ENCODE measurements around the gene TAF1C. TPM values are rescaled to one million over a fixed set of nuclear protein-coding genes. Genes with fewer than 3 reads are reported as not detected.
"Not testable (repeated sequence)": the region's sequence is repeated elsewhere in the genome, so short reads cannot be mapped to it uniquely, and the experiment has no call there.

TAF1C gene
- total and polyA plus RNA-seq, 11 donors, result 16.3 to 34.4 (median 22.3) TPM

DNA sequence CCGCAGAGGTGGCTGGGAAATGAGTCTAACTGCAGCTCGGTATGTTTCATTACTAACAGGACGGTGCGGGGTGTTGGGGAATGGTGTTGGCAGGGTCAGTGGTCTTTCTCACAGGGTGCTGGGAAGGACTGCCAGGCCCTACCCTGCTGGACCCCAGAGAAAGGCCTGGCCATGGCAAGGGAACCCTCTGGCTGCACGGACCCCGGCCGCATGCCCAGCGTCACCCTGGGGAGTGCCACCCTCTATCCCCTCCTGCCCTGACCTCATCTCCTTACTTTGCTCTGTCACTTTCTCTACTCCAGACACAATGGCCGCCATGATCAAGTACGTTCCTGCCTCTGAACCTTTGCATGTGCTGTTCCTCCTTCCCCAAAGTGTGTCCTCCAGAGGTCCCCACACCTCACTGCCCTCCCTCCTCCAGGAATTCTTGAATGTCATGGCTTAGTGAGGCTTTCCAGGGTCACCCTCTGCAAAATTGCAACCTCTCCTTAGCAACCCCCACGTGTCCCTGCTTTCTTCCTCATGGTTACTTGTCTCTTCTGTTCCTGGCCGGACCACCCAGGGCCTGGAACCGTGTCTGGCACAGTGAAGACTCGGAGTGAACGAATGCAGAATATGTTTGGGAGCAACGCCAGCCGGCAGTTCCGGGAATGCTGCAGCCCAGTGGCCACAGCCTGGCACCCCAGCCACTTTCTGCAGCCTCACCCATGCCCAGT is 19.3 kb upstream of the TAF1C start:
- no peak overlapping the region for H3K27ac ChIP-seq
- intact Hi-C loops (cut with DNase I), result no loop called here
- H3K27me3 ChIP-seq, result no peaks in the 10 kb centered on the region
- WGBS, 4 donors, result 83 to 89% (median 87%) methylated on average over 18 of the region's 18 CpGs
- DNase-seq (no peak), ATAC-seq (peak in 1 of 4 donors; percentile 27)
- no peaks in the 10 kb centered on the region for H3K4me1 ChIP-seq
- H3K36me3 ChIP-seq, result no peaks in the 10 kb centered on the region
- TF ChIP-seq, protein P1, sequence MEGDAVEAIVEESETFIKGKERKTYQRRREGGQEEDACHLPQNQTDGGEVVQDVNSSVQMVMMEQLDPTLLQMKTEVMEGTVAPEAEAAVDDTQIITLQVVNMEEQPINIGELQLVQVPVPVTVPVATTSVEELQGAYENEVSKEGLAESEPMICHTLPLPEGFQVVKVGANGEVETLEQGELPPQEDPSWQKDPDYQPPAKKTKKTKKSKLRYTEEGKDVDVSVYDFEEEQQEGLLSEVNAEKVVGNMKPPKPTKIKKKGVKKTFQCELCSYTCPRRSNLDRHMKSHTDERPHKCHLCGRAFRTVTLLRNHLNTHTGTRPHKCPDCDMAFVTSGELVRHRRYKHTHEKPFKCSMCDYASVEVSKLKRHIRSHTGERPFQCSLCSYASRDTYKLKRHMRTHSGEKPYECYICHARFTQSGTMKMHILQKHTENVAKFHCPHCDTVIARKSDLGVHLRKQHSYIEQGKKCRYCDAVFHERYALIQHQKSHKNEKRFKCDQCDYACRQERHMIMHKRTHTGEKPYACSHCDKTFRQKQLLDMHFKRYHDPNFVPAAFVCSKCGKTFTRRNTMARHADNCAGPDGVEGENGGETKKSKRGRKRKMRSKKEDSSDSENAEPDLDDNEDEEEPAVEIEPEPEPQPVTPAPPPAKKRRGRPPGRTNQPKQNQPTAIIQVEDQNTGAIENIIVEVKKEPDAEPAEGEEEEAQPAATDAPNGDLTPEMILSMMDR (IDR thresholded peaks at IDR 0.05), result no peak
- no peak for TF ChIP-seq POLR2A (IDR thresholded peaks at IDR 0.05)
- no peak overlapping the region for H3K4me3 ChIP-seq
- H3K9me3 ChIP-seq, result no peaks in the 10 kb centered on the region

DNA sequence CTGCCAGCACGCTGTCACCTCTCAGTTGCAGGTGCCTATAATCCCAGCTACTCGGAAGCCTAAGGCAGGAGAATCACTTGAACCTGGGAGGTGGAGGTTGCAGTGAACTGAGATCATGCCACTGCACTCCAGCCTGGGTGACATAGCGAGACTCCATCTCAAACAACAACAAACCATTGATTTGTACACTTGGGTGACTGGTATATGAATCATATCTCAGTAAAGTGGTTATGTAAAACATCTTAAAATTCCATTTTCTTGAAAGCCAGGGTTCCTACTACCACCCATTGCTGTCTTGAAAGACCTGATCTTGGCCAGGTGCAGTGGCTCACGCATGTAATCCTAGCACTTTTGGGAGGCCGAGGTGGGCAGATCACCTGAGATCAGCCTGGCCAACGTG is 18.3 kb upstream of the TAF1C start:
- H3K27me3 ChIP-seq; ATAC-seq; H3K27ac ChIP-seq; intact Hi-C loops (cut with DNase I); H3K9me3 ChIP-seq; DNase-seq; H3K4me3 ChIP-seq; H3K4me1 ChIP-seq; H3K36me3 ChIP-seq: not testable (repeated sequence)
- 93 to 96% (median 94%) methylated on average over 6 of the region's 6 CpGs for WGBS, 4 donors

DNA sequence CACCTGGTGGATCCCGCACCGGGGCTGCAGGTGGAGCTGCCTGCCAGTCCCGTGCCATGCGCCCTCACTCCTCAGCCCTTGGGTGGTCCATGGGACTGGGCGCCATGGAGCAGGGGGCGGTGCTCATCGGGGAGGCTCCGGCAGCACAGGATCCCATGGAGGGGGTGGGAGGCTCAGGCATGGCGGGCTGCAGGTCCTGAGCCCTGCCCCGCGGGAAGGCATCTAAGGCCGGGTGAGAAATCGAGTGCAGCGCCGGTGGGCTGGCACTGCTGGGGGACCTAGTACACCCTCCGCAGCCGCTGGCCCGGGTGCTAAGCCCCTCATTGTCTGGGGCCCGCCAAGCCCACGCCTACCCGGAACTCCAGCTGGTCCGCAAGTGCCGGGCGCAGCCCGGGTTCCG is 17.7 kb upstream of the TAF1C start:
- DNase-seq; H3K27me3 ChIP-seq; H3K4me3 ChIP-seq; H3K27ac ChIP-seq; H3K4me1 ChIP-seq; ATAC-seq; intact Hi-C loops (cut with DNase I); H3K36me3 ChIP-seq; H3K9me3 ChIP-seq: not testable (repeated sequence)
- 67 to 97% (median 93%) methylated on average over 6 to 26 of the region's 26 CpGs for WGBS, 4 donors

DNA sequence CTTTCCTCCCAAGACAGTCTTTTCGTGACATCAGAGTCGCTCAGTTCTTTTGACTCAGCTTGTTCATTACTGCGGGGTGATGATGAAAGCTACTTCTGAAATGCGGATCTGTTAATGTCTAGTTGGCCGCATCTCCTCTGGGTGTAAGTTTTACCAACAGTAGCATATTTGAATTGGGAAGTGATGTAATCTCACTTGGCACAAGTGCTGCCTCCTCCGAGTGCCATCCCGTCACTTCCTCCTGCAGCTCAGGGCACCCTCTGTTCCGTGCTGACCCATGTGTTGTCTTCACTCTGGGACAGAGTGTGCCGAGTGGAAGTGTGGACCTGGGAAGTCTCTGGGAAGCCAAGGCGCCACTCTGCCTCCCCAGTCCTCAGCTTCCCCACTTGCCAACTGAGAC is 13.0 kb upstream of the TAF1C start:
- ATAC-seq, result peak; percentile 67 to 83 (median 76)

DNA sequence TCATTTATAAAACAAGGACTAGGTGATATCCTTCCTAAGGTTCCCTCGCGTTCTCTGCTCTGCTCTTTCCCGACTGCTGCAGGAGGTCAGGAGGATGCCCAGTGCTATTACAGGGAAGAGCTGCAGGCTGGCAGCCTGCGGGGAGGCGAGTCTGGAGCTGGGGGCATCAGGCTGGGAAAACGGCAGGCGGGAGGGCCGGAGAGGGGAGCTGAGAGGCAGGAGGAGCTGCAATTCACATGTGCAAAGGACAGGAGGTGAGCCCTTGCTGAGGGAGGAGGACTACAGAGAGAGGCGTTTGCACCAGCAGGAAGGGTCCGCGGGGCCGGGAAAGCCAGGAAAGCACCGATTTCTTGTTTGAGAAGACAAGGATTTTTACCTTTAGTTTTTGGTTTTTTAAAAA is 12.2 kb upstream of the TAF1C start:
- Histone ChIP-seq H3K9me3 (no peaks in the 10 kb centered on the region), H3K27me3 (peaks cover 0 to 10% (median 0%) of the 10 kb centered on the region in 9 donors), H3K4me3 (no peak overlapping the region), H3K36me3 (no peaks in the 10 kb centered on the region), H3K4me1 (peaks cover 0 to 14% (median 0%) of the 10 kb centered on the region in 12 donors), H3K27ac (peak overlapping the region in 1 of 12 donors; percentile 58)
- no peak for TF ChIP-seq POLR2A (IDR thresholded peaks at IDR 0.05)
- TF ChIP-seq, protein P1 (IDR thresholded peaks at IDR 0.05), result no peak
- WGBS, 4 donors, result 58 to 71% (median 66%) methylated on average over 13 of the region's 13 CpGs
- DNase-seq (no peak), ATAC-seq (no peak)
- intact Hi-C loops (cut with DNase I), result loop anchor here in 1 of 10 donors (10.0 kb wide), 1 partner anchor 286 kb away; no protein-coding TSS in a partner anchor

More for the DNA sequence above, 13.0 kb upstream of the TAF1C start:
- H3K4me1 ChIP-seq, result peaks cover 0 to 14% (median 0%) of the 10 kb centered on the region in 12 donors
- intact Hi-C loops (cut with DNase I), result loop anchor here in 1 of 10 donors (10.0 kb wide), 1 partner anchor 285 kb away; no protein-coding TSS in a partner anchor
- 73 to 83% (median 78%) methylated on average over 9 to 10 of the region's 10 CpGs for WGBS, 4 donors
- no peak for DNase-seq
- peak overlapping the region in 1 of 12 donors; percentile 58 for H3K27ac ChIP-seq
- peaks cover 0 to 10% (median 0%) of the 10 kb centered on the region in 9 donors for H3K27me3 ChIP-seq
- H3K36me3 ChIP-seq, result no peaks in the 10 kb centered on the region
- no peak overlapping the region for H3K4me3 ChIP-seq
- no peak for TF ChIP-seq POLR2A (IDR thresholded peaks at IDR 0.05)
- TF ChIP-seq, protein P1 (IDR thresholded peaks at IDR 0.05), result no peak
- H3K9me3 ChIP-seq, result no peaks in the 10 kb centered on the region

All from heart left ventricle (tissue), 16 donors.